HepG2 (cell line): ENCODE measurements around the gene RPS10. TPM values are rescaled to one million over a fixed set of nuclear protein-coding genes. Genes with fewer than 3 reads are reported as not detected.

Experiments
- AGO1 ChIP-seq: fragments of 200-400 bp; formaldehyde crosslinking; IDR thresholded peaks from 2 replicates; pipeline ENCODE4 v1.6.1; 2017; ENCODE audit warnings: mild to moderate bottlenecking, low read depth, low read length, moderate library complexity; ENCODE audit not compliant: poor library complexity, severe bottlenecking
- CHCHD3 ChIP-seq: sonication (generic); formaldehyde crosslinking; IDR thresholded peaks from 2 replicates; pipeline ENCODE4 v1.8.0; 2022; ENCODE audit warnings: mild to moderate bottlenecking, missing genetic modification reagents, moderate library complexity
- CSRNP1 ChIP-seq: sonication (generic); formaldehyde crosslinking; IDR thresholded peaks from 2 replicates; pipeline ENCODE4 v1.8.1; 2023; ENCODE audit warnings: mild to moderate bottlenecking, missing genetic modification reagents
- HOXA5 ChIP-seq: sonication (generic); formaldehyde crosslinking; IDR thresholded peaks from 2 replicates; pipeline ENCODE4 v1.4.0; 2020; ENCODE audit warnings: missing genetic modification reagents
- ISL2 ChIP-seq: sonication (generic); formaldehyde crosslinking; IDR thresholded peaks from 2 replicates; pipeline ENCODE4 v1.5.0; 2020; ENCODE audit warnings: missing genetic modification reagents
- NFIC ChIP-seq: IDR thresholded peaks from 2 replicates; pipeline ENCODE4 v1.6.1; 2012; ENCODE audit warnings: mild to moderate bottlenecking, low read length, inconsistent platforms
- NFYC ChIP-seq: IDR thresholded peaks from 2 replicates; pipeline ENCODE4 v1.6.1; 2016; ENCODE audit warnings: missing genetic modification reagents, missing compliant biosample characterization
- PCBP1 ChIP-seq: fragments of 200-400 bp; formaldehyde crosslinking; IDR thresholded peaks from 2 replicates; pipeline ENCODE4 v1.6.1; 2017; ENCODE audit warnings: mild to moderate bottlenecking, low read depth, low read length, borderline replicate concordance
- RBM39 ChIP-seq: fragments of 200-400 bp; formaldehyde crosslinking; IDR thresholded peaks from one replicate; pipeline ENCODE4 v1.6.1; 2018; ENCODE audit warnings: antibody characterized with exemption, mild to moderate bottlenecking, low read depth, low read length; ENCODE audit not compliant: poor library complexity, severe bottlenecking
- RFX5 ChIP-seq: IDR thresholded peaks from 2 replicates; pipeline ENCODE4 v1.6.1; 2011; ENCODE audit warnings: low read depth, low read length, improper control_type of control experiment
- SMAD1 ChIP-seq: sonication (generic); formaldehyde crosslinking; IDR thresholded peaks from 2 replicates; pipeline ENCODE4 v1.4.0; 2020; ENCODE audit warnings: missing genetic modification reagents, low read depth, mild to moderate bottlenecking, borderline replicate concordance
- SRY ChIP-seq: sonication (generic); formaldehyde crosslinking; IDR thresholded peaks from 2 replicates; pipeline ENCODE4 v1.8.0; 2022; ENCODE audit warnings: mild to moderate bottlenecking, missing genetic modification reagents
- THYN1 ChIP-seq: sonication (generic); formaldehyde crosslinking; IDR thresholded peaks from 2 replicates; pipeline ENCODE4 v1.8.1; 2023; ENCODE audit warnings: low read depth, mild to moderate bottlenecking, moderate library complexity, missing genetic modification reagents, borderline replicate concordance
- TOPORS ChIP-seq: sonication (generic); formaldehyde crosslinking; IDR thresholded peaks from 2 replicates; pipeline ENCODE4 v1.8.0; 2023; ENCODE audit warnings: mild to moderate bottlenecking, missing genetic modification reagents
- ZFP82 ChIP-seq: sonication (generic); formaldehyde crosslinking; IDR thresholded peaks from 2 replicates; pipeline ENCODE4 v1.5.1; 2020; ENCODE audit warnings: mild to moderate bottlenecking, missing genetic modification reagents, borderline replicate concordance
- ZFY ChIP-seq: sonication (generic); formaldehyde crosslinking; IDR thresholded peaks from 2 replicates; pipeline ENCODE4 v1.4.0; 2020; ENCODE audit warnings: missing genetic modification reagents
- ZMYM3 ChIP-seq: sonication (generic); formaldehyde crosslinking; IDR thresholded peaks from 2 replicates; pipeline ENCODE4 v1.5.1; 2020; ENCODE audit warnings: mild to moderate bottlenecking, missing genetic modification reagents
- ZNF431 ChIP-seq: sonication (generic); formaldehyde crosslinking; IDR thresholded peaks from 2 replicates; pipeline ENCODE4 v1.9.0; 2022; ENCODE audit warnings: missing genetic modification reagents, low read depth, mild to moderate bottlenecking, borderline replicate concordance
- ZNF512 ChIP-seq: sonication (generic); formaldehyde crosslinking; IDR thresholded peaks from 2 replicates; pipeline ENCODE4 v1.4.0; 2020; ENCODE audit warnings: mild to moderate bottlenecking, missing genetic modification reagents
- polyA plus RNA-seq, 8 experiments: library from polyadenylated mRNA; depleted of rRNA in 3 of 8; stranded (reverse) in 7 of 8; unstranded in 1 of 8; fragments of >200 nt; fragmentation: Illumina TruSeq in 4 of 8; extraction: Trizol in 4 of 8; gene quantifications; 2 replicates each; pipeline versions ENCODE4 v1.2.1 to v1.2.3, GENCODE V29; 2011 to 2016; ENCODE audit warnings: low read depth in 4 of 8, missing spikeins in 1 of 8, mixed read lengths in 1 of 8; ENCODE audit not compliant: insufficient read depth in 1 of 8
- total RNA-seq, 5 experiments: library from RNA; depleted of rRNA; stranded (reverse); fragments of >200 nt; fragmentation: Illumina TruSeq; extraction: Trizol; gene quantifications; 2 replicates each; pipeline ENCODE4 v1.2.3, GENCODE V29; 2016; ENCODE audit warnings: low read depth in 1 of 5
- TF ChIP-seq, protein P1 (sequence below): IDR thresholded peaks from 2 replicates; pipeline ENCODE4 v1.6.1; 2016; ENCODE audit warnings: low read depth, control low read depth
- TF ChIP-seq, protein P2 (sequence below): IDR thresholded peaks from 2 replicates; pipeline ENCODE4 v1.6.1; 2018; ENCODE audit warnings: missing genetic modification reagents

The RPS10 gene
- total and polyA plus RNA-seq, 2 of the 13 experiments (the other 11 are each of a cell fraction or from before 2014, with no cell fraction given): 2,909 to 4,648 TPM

GRCh38 chr6:34425498-34426410, at the start of gene RPS10 (continued):
- TF ChIP-seq AGO1 (peak; percentile 81), NFYC (CRISPR knock-in tag) (no peak), ISL2 (0 out of 2 replicates have a peak, but pooled peaks have one; percentile 10), ZMYM3 (CRISPR knock-in tag) (peak; percentile 83; the same call in 1 of the 2 replicates), SMAD1 (CRISPR knock-in tag) (peak; percentile 90; the same call in 1 of the 2 replicates), CSRNP1 (peak; percentile 83; the same call in 1 of the 2 replicates), HOXA5 (CRISPR knock-in tag) (no peak; the same call in 1 of the 2 replicates), ZFY (peak; percentile 71), NFIC (no peak; the same call in 1 of the 2 replicates), ZFP82 (CRISPR knock-in tag) (peak; percentile 86), CHCHD3 (0 out of 2 replicates have a peak, but pooled peaks have one; percentile 59), ZNF431 (peak; percentile 83; the same call in 1 of the 2 replicates), RBM39 (peak; percentile 91), SRY (CRISPR knock-in tag) (peak; percentile 82), ZNF512 (CRISPR knock-in tag) (no peak), PCBP1 (peak; percentile 80; the same call in 1 of the 2 replicates), RFX5 (no peak), TOPORS (CRISPR knock-in tag) (peak; percentile 81; the same call in 1 of the 2 replicates), THYN1 (CRISPR knock-in tag) (no peak)
- TF ChIP-seq, protein P1, sequence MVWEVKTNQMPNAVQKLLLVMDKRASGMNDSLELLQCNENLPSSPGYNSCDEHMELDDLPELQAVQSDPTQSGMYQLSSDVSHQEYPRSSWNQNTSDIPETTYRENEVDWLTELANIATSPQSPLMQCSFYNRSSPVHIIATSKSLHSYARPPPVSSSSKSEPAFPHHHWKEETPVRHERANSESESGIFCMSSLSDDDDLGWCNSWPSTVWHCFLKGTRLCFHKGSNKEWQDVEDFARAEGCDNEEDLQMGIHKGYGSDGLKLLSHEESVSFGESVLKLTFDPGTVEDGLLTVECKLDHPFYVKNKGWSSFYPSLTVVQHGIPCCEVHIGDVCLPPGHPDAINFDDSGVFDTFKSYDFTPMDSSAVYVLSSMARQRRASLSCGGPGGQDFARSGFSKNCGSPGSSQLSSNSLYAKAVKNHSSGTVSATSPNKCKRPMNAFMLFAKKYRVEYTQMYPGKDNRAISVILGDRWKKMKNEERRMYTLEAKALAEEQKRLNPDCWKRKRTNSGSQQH (CRISPR knock-in tag): peak; percentile 88
- TF ChIP-seq, protein P2, sequence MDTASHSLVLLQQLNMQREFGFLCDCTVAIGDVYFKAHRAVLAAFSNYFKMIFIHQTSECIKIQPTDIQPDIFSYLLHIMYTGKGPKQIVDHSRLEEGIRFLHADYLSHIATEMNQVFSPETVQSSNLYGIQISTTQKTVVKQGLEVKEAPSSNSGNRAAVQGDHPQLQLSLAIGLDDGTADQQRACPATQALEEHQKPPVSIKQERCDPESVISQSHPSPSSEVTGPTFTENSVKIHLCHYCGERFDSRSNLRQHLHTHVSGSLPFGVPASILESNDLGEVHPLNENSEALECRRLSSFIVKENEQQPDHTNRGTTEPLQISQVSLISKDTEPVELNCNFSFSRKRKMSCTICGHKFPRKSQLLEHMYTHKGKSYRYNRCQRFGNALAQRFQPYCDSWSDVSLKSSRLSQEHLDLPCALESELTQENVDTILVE (CRISPR knock-in tag): peak; percentile 78
